HG03175 (cell line): ENCODE data around the gene ACER1.
"Not testable (repeated sequence)": the region's sequence is repeated elsewhere in the genome, so short reads cannot be mapped to it uniquely, and the experiment has no call there.

Experiments
- ATAC-seq: cut with Tn5 transposase; IDR thresholded peaks from one replicate; pipeline ENCODE4 v1.9.1; 2021; ENCODE audit warnings: mild to moderate bottlenecking, moderate library complexity; ENCODE audit not compliant: unreplicated experiment

Gene ACER1, protein sequence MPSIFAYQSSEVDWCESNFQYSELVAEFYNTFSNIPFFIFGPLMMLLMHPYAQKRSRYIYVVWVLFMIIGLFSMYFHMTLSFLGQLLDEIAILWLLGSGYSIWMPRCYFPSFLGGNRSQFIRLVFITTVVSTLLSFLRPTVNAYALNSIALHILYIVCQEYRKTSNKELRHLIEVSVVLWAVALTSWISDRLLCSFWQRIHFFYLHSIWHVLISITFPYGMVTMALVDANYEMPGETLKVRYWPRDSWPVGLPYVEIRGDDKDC

DNA sequence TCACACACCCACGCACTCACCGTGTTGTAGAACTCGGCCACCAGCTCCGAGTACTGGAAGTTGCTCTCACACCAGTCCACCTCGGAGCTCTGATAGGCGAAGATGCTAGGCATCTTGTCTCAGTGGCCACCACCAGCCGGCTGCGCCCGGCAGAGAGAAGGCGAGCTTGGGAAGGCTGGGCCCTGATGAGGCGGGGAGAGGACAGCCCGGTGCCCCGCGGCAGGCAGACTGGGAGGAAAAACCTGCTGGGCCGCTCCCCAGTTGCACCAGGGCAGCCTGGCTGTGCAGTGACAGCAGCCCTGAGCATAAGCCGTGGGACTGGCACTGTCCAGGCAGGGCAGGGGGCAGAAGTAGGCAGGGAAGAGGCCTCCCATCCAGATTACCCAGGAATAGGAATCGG is at the start of gene ACER1:
TSS of gene ACER1 (minus strand) at position 174 of the 400 bp plus-strand sequence. CDS start at position 113, 61 bp downstream.
- no peak for ATAC-seq

DNA sequence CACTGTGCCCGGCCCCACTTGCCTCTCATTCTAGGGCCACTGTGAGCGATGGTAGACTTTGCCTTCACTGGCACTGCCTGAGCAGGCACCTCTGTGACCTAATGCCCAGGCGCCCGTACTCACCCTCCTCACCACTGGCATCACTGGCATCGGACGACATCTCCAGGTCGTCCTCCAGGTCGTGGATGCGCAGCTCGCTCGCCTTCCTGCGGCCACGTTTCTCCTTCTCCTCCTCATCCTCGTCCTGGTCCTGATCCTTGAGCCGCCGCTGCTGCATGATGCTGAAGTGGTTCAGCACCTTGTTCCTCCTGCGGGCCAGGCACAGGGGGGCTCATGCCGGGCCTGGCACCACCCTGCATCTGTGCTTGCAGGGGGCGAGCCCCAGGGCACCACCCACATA is 49.8 kb upstream of the ACER1 start:
- no peak for ATAC-seq

DNA sequence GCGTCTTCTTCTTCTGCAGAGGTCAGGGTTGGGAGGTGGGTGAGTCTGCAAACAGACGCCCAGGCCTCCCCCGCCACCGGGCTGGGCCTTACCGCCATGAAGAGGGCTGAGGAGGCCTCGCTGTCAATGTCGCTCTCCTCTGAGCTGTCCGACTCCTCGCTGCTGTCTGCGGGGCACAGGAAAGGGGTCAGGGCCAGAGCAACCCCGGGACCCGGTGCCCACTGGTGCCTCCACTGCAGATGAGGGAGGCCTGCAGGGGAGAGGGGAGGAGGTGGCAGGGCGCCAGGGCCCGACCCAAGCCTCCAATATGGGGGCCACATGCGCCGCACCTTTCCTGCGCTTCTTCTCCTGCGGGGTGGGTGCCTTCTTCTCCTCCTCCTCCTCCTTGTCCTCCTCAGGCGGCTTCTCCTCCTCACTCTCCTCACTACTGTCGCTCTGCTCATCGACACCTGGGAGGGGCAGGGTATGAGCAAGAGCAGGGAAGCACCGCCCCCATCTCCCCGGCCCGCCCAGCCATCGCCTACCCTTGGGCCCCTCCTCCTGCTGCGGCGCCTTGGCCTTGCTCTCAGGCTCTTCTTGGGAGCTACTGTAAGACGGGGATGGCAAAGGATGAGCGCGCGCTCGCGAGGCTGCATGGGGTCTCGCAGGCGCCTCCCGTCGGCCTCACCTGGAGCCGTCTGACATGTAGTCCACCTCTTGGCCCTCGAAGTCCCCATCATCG is 47.8 kb upstream of the ACER1 start:
- ATAC-seq, result no peak

DNA sequence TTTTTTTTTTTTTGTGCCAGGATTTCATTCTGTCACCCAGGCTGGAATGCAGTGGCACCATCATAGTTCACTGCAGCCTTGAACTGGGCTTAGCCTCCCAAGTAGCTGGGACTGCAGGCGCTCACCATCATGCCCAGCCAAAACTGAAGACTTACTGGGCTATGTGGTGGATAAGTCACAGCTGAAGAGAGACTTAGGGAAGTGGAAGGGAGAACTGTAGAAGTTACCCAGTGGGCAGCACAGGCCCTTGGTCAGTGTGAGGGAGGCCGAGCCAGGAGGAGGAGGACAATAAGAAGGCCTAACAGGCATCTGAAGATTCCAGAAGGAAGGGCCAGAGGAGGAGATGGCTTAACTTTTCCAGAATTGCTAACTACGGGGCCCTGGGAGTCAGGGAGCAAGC is 46.3 kb upstream of the ACER1 start:
- ATAC-seq, result no peak

DNA sequence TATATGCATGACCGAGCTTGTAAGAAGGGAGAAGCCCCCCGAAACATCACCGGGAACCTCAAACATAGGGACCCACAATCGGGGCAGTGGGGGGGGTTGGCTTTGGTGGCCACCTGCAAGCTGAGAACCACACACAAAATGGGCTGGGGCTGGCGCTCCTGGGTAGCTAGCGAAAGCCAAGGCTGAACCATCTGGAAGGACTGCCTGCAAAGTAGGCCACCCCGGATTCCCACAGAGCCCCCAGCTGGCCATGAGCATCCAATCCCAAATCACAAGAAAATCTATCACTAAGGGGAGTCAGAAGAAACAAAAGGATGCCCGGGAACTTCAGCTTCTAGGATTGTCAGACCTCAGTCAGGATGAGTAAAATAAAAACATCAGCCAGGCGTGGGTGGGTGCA is 45.1 kb upstream of the ACER1 start:
- no peak for ATAC-seq

DNA sequence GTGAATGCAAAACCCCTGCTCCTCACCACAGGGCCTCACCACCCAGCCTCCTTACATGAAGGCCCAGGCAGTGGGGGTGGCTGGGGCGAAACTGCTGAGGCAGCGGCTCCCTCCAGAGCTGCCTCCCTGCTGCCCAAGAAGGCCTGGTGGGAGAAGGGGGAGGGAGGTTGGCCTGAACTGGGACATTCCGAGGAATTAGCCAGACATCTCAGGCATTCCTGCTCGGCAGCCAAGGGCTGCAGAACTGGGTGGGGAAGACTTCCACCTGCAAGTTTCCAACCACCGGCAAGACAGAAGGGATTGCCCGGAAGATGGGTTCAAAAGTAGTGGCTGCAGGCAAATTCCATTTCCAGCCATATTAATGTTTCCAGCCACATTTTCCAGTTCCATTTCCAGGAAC is 44.6 kb upstream of the ACER1 start:
- no peak for ATAC-seq

DNA sequence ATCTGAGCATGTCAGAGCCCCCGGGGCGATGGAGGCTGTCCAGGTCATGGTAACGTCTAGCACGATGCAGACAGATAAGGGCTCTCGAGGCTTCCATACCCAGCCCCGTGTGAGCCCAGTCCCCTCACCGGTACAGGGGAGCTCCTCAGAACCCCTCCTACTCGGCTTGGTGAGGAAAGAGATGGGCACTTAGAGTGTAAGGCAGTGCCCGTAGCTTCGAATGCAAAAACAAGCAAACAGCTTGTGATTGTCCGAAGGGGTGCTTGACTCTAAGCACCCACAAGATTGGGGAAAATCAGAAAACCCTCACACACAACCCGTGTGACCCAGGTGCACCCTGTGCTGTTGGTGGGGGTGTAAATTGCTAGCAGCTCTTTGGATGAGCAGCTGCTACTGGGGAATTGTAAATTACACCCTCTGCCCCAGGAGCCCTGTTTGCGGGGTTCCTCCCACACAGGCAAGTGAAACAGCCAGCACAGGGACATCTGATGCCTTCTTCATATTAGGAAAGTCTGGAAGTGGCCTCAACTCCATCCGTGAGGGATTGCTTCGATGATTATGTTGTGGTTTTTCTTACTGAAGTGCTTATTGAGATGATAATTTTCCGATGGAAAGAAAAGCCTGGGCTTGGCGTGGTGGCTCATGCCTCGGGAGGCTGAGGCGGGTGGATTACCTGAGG is 43.2 kb upstream of the ACER1 start:
- ATAC-seq, result no peak

DNA sequence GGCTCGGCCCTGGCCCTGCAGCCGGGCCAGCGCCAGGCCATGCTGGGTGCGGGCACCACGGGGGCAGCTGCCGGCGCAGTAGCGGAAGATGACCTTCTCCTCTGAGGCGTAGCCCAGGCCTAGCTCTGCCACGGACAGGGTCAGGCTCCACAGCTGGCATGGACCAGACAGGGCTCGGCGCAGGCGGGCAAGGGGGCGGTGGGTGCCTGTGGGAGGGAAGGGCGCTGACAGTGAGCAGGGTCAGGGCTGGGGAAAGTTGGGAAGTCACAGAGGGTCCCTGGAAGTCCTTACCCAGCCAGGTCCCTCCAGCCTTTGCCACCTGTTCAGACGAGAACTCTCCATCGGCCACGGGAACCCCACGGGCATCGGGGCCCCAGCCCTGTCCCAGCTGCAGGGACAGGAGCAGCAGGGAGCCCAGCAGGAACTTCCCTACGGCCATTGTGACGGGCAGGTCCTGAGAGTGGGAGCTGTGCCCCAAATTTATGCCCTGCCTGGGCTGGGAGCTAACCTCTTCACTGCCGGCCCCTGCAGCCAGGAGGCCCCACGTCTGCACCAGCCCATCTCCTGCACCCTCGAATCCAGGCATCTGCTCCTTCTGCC is 42.1 kb upstream of the ACER1 start, which contains the start of gene PSPN:
TSS of gene PSPN (minus strand) at position 523 of the 600 bp plus-strand sequence. CDS start at position 439, 84 bp downstream.
- ATAC-seq, result no peak

DNA sequence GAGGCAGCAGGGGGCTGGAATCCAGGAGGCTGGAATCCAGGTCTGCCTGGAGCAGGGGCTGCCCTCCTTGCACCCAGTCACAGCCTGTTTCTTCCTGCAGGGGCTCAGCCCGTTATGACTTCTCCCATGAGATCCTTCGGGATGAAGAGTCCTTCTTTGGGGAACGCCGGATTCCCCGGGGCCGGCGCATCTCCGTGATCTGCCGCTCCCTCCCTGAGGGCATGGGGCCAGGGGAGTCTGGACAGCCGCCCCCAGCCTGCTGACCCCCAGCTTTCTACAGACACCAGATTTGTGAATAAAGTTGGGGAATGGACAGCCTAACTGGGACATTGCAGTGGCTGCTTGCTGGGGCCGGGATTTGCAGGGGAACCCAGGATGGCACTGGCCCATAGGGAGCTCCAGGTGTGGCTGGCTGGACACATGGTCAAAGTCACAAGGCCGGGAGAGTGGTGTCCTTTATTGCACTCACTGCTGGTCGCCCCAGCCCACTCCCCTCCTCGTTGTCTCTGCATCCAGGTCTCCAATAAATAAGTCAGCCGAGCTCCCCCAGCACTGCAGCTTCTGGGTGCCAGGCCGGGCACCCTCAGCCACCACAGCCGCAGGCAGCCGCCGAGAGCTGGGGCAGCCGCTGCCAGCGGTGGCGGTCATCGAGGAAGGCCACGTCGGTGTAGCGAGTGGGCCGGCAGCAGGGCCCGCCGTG is 41.4 kb upstream of the ACER1 start:
- ATAC-seq, result no peak

DNA sequence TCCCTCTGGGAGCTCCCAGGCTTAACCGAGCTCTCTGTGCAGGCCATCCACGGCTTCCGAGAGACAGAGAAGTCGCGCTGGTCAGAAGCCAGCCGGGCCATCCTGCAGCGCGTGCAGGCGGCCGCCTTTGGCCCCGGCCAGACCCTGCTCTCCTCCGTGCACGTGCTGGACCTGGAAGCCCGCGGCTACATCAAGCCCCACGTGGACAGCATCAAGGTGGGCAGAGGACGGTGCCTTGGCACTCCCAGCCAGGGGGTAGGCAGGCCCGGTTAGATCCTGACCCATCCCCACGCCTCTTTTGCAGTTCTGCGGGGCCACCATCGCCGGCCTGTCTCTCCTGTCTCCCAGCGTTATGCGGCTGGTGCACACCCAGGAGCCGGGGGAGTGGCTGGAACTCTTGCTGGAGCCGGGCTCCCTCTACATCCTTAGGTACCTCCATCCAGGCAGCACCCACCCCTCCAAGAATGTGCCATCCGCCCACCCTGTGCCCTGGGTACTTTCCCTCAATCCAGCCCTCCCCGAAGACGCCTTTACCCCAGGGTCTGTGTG is 40.8 kb upstream of the ACER1 start:
- ATAC-seq, result no peak

DNA sequence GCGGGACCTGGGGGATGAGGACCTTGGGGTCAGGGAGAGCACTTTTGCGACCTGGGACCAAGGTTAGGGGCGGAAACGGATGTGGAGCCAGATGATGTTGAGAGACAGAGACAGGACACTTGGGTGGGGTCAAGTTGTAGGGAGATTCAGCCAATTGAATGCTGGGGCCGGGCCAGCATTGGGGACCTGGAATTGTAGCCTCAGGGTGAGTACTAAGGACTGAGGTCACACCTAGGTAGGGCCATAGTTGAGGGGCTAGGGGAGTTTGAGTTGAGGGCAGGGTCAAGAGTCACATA is 40.3 kb upstream of the ACER1 start:
- ATAC-seq, result no peak

DNA sequence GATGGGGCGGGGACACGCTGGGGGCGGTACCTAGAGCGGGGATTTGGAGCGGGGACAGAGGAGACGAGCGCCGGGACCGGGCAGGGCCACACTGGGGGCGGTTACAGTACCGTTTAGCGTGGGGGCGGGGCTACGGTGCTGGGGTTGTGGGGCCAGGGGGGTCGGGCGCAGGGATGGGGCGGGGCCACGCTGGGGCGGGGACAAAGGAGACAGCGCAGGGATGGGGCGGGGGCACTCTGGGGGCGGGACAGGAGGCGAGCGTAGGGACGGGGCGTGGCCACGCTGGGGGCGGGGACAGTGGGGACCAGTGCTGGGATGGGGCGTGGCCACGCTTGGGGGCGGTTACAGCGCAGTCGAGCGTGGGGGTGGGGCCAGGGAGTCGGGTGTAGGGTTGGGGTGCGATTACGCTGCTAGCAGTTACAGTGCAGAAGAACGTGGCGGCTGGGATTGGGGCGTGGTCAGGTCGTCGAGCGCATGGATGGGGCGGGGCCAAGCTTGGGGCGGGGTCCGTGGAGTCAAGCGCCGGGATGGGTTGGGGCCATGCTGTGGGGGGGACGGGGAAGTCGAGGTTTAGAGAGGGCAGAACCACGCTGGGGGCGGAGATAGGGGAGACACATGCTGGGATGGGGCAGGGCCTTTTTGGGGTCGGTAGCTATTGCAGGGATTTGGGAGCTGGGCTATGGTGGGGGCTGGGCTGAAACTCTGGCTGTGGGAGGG is 39.8 kb upstream of the ACER1 start:
- peak; percentile 58 for ATAC-seq

DNA sequence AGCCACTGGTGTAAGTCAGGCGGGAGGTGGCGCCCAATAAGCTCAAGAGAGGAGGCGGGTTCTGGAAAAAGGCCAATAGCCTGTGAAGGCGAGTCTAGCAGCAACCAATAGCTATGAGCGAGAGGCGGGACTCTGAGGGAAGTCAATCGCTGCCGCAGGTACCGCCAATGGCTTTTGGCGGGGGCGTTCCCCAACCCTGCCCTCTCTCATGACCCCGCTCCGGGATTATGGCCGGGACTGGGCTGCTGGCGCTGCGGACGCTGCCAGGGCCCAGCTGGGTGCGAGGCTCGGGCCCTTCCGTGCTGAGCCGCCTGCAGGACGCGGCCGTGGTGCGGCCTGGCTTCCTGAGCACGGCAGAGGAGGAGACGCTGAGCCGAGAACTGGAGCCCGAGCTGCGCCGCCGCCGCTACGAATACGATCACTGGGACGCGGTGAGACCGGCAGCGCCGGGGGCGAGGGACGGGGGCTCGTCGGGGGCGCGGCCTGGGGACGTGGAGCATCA is 39.2 kb upstream of the ACER1 start, which contains the start of gene ALKBH7:
TSS of gene ALKBH7 (plus strand) at position 201 of the 502 bp plus-strand sequence. CDS start at position 228, 27 bp downstream.
- ATAC-seq, result peak; percentile 84

DNA sequence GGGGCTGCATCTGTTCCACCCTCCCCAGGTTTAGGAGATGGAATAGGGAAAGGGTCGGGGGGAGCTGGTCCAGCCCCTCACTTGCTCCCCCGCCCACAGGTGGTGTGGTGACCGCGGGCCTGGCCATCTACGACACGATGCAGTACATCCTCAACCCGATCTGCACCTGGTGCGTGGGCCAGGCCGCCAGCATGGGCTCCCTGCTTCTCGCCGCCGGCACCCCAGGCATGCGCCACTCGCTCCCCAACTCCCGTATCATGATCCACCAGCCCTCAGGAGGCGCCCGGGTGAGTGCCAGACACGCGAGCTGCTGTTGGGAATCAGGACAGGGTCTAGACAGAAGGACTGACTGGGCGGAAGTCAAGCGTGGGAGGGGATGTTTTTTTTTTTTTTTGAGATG is 30.9 kb upstream of the ACER1 start:
- no peak for ATAC-seq

DNA sequence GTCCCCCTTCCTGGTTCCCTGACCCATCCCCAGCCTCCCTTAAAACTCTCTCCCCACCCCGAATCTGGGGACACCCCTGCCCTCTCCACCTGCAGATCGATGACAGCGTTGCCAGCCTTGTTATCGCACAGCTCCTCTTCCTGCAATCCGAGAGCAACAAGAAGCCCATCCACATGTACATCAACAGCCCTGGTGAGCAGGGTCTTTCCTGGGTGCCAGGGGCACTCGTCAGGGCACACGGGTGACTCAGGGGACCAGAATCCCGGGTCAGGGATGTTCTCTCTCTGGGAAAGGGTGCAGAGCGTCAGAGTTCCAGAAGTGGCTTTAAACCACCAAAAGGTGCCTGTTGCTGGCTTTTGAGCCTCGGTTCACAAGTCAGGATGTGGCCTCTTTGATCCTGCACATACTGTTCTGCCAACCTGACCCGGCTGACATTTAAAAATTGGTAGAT is 29.0 kb upstream of the ACER1 start:
- ATAC-seq, result no peak

DNA sequence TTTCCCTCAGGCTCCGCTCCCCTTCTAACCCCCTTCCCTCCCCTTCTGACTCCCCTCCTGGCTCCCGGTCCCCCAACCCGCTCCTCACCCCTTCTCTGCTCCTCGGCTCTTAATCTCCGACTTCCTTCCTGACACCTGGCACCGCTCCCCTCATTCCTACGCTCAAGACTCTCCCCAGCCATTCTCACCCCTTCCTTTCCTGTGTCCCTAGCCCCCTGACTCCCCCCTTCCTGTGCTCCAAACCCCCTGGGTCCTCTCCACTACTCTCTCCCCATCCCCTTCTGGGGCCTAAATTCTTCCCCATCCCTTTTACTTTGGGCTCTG is 28.6 kb upstream of the ACER1 start:
- ATAC-seq, result no peak

DNA sequence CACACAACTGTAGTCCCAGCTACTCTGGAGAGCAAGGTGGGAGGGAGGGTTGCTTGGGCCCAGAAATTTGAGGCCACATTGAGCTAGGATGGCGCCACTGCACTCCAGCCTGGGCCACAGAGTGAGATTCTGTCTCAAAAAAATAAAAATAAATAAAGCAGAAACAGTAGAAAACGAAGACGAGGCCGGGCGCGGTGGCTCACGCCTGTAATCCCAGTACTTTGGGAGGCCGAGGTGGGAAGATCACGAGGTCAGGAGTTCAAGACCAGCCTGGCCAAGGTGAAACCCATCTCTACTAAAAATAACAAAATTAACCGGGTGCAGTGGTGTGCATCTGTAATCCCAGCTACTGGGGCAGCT is 27.4 kb upstream of the ACER1 start:
- ATAC-seq, result not testable (repeated sequence)

DNA sequence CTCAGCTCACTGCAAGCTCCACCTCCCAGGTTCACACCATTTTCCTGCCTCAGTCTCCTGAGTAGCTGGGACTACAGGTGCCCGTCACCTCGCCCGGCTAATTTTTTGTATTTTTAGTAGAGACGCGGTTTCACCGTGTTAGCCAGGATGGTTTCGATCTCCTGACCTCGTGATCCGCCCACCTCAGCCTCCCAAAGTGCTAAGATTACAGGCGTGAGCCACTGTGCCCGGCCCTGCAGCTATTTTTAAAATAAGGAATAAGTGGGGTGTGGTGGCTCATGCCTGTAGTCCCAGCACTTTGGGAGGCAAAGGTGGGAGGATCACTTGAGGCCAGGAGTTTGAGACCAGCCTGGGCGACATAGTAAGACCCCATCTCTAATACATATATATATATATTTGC is 27.0 kb upstream of the ACER1 start:
- not testable (repeated sequence) for ATAC-seq

DNA sequence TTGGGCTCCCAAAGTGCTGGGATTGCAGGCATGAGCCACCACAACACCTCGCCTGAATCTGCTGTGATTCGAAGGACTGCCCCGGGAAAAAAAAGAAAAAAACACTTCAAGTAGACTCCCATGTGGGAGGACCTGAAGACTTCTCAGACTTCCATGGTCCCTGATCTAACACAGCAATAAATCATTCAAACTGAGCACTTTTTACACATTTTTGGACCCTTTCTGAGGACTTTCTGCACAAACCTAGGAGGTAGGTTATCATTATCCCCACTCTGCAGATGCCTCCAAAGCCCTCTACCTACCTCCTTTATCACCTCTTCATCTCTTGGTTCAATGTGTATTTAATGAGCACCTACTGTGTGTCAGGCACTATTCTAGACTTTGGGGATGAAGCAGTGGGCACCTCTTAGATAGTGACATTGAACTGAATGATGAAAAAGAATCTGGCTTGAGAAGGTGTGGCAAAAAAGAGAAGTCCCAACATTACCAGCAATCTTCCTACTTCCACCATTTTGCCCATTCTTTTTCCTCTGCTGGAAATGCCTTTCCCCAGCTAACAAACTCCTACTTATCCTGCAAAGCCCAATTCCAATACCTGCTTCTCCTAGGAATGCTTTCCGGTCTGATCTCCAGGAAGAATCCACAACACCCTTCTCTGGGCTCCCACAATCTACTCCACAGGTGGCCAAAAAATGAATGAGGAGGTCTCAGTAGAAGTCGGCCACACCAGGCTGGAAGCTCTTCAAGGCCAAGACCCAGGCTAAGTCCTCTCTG is 26.3 kb upstream of the ACER1 start:
- ATAC-seq, result no peak
